CD4-positive, alpha-beta T cell treated with Interleukin-17A for 4 hours (primary cell): Measurements from ENCODE around the gene DOCK6.

Experiments
- DNase-seq: peaks from one replicate; pipeline ENCODE4 v3.0.0-alpha.2; 2020; ENCODE audit warnings: mixed read lengths

Gene DOCK6

DNA sequence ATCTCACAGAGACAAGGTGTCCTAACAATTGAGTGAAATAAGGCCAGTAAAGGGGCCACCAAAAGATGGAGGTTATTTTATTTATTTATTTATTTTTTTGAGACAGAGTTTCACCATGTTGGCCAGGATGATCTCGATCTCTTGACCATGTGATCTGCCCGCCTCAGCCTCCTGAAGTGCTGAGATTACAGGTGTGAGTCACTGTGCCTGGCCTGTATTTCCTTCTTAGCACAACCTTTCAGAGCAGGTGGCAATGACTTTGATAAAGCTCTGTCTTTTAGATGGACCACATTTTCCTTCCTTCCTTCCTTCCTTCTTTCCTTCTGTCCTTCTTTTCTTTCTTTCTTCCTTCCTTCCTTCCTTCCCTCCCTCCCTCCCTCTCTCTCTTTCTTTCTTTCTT is 11.0 kb upstream of the DOCK6 start:
- DNase-seq = no peak

- DNase-seq = no peak
Measured at GRCh38 chr19:11269408-11269807, 7.1 kb upstream of the DOCK6 start.

DNA sequence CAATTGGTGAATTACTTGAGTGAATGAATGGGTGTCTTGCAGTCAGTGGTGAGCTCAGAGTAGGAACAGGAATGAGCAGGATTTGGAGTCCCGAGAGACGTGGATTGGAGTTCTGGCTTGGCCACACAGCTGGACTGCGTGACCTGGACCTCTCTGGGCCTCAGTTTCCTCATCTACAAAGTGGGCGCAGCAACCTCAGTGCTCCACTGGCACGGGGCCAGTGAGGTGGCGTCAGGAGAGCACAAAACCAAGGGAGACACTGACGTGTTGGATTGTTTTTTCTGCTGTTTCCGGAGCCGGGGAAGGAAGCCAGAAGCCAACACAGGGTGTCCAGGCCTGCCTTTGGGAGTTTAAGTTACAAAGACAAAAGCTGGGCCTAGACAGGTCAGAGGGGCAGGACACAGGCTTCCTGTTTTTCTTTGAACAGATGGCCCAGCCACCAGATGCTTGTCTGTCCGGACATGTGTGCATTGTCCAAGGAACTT is 6.5 kb upstream of the DOCK6 start:
- no peak for DNase-seq

GRCh38 chr19:11267316-11268085 is 5.2 kb upstream of the DOCK6 start:
- no peak for DNase-seq

- no peak for DNase-seq
Measured at GRCh38 chr19:11265785-11266236, 3.5 kb upstream of the DOCK6 start.

DNA sequence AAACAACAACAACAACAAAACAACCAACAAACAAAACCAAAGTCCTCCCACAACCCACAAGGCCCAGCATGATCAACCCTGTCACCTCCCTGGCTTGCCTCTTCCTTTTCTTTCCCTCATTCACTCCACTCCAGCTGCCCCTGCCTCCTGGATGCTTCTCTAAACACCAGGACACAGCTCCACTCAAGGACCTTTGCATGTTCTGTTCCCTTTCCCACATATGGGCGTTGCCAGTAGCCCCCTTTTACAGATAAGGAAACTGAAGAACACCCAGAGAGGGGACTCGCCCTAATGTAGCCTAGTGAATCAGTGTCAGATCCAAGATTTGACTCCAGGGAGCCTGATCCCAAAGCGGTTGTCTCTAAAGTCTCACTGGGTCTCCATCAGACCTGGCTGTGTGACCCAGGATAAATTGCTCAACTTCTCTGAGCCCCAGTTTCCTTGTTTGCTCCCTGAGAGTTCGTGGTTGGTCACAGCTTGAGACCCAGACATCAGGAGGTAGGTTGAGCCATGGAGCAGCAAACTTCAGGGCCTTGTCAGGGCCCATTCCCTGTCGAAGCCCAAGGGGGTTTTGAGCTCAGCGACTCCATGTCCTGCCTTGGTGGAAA is 3.0 kb upstream of the DOCK6 start:
- no peak for DNase-seq

DNA sequence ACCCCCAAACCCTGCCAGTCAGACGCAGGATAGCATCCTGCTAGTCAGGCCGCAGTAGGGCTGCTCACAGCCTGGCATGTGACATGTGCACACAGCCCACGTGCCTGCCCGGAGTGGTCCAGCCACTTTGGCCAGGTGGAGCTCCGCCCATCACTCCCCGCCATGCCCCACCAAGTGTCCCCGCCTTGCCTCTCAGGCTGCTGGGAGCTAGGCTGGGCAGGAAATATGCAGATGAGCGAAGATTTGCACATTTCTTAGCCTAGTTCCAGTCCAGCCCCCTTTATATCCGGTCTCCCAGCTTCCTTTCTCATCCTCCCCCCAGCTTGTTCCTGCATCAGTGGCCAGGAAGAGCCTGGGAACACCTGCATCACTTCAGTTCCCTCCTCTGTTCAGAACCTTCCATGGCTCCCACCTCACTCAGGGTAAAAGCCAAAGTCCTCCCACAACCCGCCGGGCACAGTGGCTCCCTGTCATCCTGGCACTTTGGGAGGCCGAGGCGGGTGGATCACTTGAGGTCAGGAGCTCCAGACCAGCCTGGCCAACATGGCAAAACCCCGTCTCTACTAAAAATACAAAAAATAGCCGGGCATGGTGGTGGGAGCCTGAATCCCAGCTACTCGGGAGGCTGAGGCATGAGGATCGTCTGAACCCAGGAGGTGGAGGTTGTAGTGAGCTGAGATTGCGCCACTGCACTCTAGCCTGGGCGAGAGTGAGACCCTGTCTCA is 2.3 kb upstream of the DOCK6 start:
- DNase-seq = no peak

- no peak for DNase-seq
Measured at GRCh38 chr19:11263726-11264125, 1.4 kb upstream of the DOCK6 start.

DNA sequence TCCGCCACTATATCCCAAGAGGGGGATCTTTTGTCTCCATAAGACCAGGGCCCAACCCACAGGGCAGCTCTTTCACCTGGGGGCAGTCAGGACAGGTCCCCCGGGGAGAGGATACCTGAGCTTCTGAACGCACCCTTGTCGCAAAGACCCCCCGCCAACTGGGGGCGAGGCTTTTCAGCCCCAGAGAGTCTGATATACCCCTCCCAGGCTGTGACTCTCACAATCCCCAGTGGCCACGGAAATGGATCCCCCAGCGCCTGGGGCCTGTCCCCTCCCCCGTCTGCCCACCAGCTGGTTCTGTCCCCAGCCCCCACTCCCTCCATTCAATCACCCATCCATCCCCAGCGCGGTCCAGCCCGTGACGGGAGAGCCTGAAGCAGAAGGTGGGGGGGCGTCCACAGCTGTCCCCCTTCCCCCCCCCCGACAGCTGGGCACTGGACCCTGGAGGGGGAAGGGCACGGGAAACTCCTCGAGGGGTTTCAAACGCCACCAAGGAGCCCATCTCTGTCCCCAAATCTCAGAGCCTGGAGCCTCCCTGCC is 823 bp downstream of the DOCK6 start:
- DNase-seq = no peak

- DNase-seq = no peak
Measured at GRCh38 chr19:11260996-11261395, 1.3 kb downstream of the DOCK6 start.

- DNase-seq = no peak
Measured at GRCh38 chr19:11257846-11258380, 4.4 kb downstream of the DOCK6 start.

- no peak for DNase-seq
Measured at GRCh38 chr19:11256189-11256588, 6.1 kb downstream of the DOCK6 start.

DNA sequence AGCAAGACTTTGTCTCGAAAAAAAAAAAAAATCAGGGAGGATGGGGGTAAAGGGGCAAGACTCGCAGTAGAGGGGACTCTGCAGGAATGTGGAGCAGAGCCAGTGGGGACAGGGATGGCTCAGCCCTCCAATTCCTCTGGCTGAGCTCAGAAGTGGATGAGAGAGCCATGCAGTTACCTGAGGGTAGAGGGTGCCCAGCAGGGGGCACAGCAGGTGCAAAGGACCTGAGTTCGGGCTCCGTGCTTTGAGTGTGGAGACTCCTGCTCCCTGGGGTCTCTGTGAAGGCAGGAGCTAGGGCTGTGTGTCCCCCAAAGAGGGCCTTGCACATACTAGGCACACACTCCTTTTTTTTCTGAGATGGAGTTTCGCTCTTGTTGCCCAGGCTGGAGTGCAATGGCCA is 7.7 kb downstream of the DOCK6 start:
- DNase-seq = no peak

GRCh38 chr19:11252665-11253355 is 9.5 kb downstream of the DOCK6 start:
- DNase-seq = no peak

DNA sequence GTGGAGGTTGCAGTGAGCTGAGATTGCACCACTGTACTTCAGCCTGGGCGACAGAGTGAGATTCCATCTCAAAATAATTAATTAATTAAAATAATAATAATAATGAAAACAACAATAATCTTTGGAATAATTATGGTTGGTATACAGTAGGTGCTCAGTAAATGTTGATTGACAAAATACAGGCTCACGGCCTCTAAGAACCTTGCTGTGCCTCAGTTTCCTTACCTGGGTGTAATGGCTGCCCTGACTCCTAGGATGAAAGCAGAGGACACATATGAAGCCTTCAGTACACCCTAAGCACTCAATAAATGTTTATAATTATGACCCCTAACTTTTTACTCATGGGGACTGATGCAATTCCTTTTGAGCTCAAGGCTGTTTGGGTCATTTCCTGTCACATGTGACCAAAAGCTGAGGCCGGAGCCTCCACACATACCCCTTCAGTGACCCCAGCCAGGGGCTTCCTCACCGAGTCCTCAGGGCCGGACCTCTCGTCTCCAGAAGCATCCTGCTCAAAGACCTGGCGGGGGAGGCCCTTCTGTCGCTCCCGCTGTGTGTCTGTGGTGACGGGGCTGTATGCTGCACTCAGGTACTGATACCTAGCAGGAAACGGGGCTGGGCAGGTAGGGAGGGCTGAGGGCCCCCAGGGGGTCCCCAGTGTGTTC is 10.5 kb downstream of the DOCK6 start:
- DNase-seq = no peak

- DNase-seq = no peak
Measured at GRCh38 chr19:11251217-11251616, 11.1 kb downstream of the DOCK6 start.

DNA sequence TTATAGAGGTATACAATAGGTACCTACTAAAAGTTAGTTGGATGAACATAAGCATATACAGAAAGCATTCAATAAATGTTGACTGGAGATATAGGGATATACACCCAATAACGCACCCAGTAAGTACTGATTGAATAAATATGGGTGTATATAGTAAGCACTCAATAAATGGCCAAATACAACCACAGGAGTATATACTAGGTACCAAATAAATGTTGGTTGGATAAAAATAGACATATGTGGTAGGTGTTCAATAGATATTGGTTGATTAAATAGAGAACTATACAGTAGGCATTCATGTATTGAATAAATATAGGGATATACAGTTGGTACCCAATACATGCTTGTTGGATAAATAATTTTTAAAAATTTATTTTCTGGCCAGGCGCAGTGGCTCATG is 13.5 kb downstream of the DOCK6 start:
- DNase-seq = no peak

- no peak for DNase-seq
Measured at GRCh38 chr19:11247934-11248333, 14.4 kb downstream of the DOCK6 start.

GRCh38 chr19:11247391-11247790 is 14.9 kb downstream of the DOCK6 start:
- DNase-seq = no peak

- no peak for DNase-seq
Measured at GRCh38 chr19:11246941-11247340, 15.4 kb downstream of the DOCK6 start.

DNA sequence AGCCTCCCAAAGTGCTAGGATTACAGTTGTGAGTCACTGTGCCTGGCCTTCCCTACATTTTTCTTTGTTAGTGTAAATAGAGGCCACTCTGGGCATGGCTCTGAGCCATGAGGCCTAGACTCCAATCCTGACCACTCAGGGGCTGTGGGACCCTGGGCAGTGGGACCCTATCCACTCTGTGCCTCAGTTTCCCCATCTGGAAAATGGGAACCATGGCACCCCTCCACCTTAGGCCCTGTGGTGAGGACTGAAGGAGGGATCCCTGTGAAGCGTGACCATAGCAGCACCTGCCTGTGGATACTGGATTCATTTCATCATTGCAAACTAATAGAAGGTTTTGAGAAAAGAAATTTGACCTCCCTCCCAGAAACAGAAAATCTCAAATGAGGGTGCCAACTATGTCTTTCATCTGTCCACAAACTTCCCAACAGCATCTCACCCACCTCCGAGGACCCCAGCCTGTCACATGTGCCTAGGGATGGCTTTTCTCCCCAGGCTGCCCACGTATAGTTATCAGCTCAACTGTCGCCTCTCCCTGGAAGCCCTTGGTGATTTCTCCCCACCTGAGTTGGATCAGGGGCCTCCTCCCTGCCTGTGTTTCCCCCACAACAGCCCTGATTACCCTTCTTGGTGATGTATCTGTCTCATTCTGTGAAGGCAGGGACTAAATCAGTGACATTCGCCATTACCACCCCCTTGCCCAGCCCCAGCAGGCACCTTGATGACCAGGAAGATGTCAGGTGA is 17.3 kb downstream of the DOCK6 start:
- no peak for DNase-seq
